Testis (tissue), 2 donors: ENCODE results near the gene SLC26A6.

ENCODE experiments used
- CTCF ChIP-seq, 3 experiments: fragments of 450-650 bp in 2 of 3; fragments of 200-600 bp in 1 of 3; sonication (generic) in 1 of 3; IDR thresholded peaks; one replicate each; pipeline ENCODE4 v1.5.1; 2016 to 2019; ENCODE audit warnings: antibody characterized with exemption in 3 of 3, mild to moderate bottlenecking in 2 of 3, moderate library complexity in 1 of 3
- POLR2A ChIP-seq: fragments of 450-650 bp; IDR thresholded peaks from one replicate; pipeline ENCODE4 v1.6.1; 2017; ENCODE audit warnings: antibody characterized with exemption, mild to moderate bottlenecking, moderate library complexity

DNA sequence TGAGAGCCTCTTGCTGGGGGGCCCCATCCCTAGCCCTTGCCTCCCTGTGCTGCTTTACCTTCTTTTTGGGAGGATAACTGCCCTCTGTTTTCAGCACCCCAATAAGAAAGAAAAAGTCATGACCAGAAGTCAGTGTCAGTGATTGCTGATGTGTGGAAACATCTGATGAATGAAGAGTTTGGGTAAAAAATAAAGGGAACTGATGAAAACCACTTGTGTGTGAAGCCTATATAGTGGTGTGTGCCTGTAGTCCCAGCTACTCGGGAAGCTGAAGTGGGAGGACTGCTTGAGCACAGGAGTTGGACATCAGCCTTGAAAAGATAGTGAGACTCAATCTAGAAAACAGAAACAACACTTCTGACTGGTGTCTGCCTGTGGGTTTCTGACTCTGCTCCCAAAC lies 37.3 kb upstream of the SLC26A6 start:
- no peak for TF ChIP-seq CTCF (IDR thresholded peaks at IDR 0.05)
- TF ChIP-seq POLR2A, result no peak
